Measurements from ENCODE around the gene ABRACL.
"Not testable (repeated sequence)": the region's sequence is repeated elsewhere in the genome, so short reads cannot be mapped to it uniquely, and the experiment has no call there.

ABRACL gene

GRCh38 chr6:139013185-139013800 lies 15.3 kb upstream of the ABRACL start:
- DNase-seq = no peak

GRCh38 chr6:139014945-139015344 lies 13.6 kb upstream of the ABRACL start:
- DNase-seq = no peak

GRCh38 chr6:139016337-139017213 lies 12.0 kb upstream of the ABRACL start:
- no peak for DNase-seq

GRCh38 chr6:139017227-139017626 lies 11.3 kb upstream of the ABRACL start:
- DNase-seq = no peak

GRCh38 chr6:139019722-139020121 lies 8.8 kb upstream of the ABRACL start:
- no peak for DNase-seq

- no peak for DNase-seq
Observed at GRCh38 chr6:139020689-139021088, 7.9 kb upstream of the ABRACL start.

GRCh38 chr6:139025416-139025815 lies 3.1 kb upstream of the ABRACL start:
- DNase-seq = not testable (repeated sequence)

GRCh38 chr6:139027620-139028182 lies 844 bp upstream of the ABRACL start:
- DNase-seq = peak; percentile 61

GRCh38 chr6:139028215-139028657 lies 309 bp upstream of the ABRACL start:
- no peak for DNase-seq

GRCh38 chr6:139029470-139030227 lies 1.1 kb downstream of the ABRACL start:
- peak; percentile 13 for DNase-seq

GRCh38 chr6:139030228-139030963 lies 1.9 kb downstream of the ABRACL start:
- DNase-seq = peak; percentile 40

GRCh38 chr6:139037490-139037889 lies 8.9 kb downstream of the ABRACL start:
- DNase-seq = no peak

GRCh38 chr6:139044250-139044649 lies 15.7 kb downstream of the ABRACL start:
- no peak for DNase-seq

GRCh38 chr6:139047677-139048076 lies 19.1 kb downstream of the ABRACL start:
- no peak for DNase-seq

GRCh38 chr6:139048912-139049311 lies 20.4 kb downstream of the ABRACL start:
- not testable (repeated sequence) for DNase-seq

GRCh38 chr6:139050131-139050769 lies 21.7 kb downstream of the ABRACL start:
- not testable (repeated sequence) for DNase-seq

- DNase-seq = peak; percentile 27
Observed at GRCh38 chr6:139050770-139051313, 22.3 kb downstream of the ABRACL start.

- no peak for DNase-seq
Observed at GRCh38 chr6:139051396-139052060, 23.0 kb downstream of the ABRACL start.

- no peak for DNase-seq
Observed at GRCh38 chr6:139053382-139053781, 24.8 kb downstream of the ABRACL start.

GRCh38 chr6:139054001-139054400 lies 25.5 kb downstream of the ABRACL start:
- no peak for DNase-seq

- DNase-seq = no peak
Observed at GRCh38 chr6:139055709-139056108, 27.2 kb downstream of the ABRACL start.

Measured in CD4-positive, alpha-beta T cell treated with Interleukin-17A for 4 hours (primary cell).